Caco-2 (cell line): ENCODE results near the gene VASP. TPM values are rescaled to one million over a fixed set of nuclear protein-coding genes. Genes with fewer than 3 reads are reported as not detected.

ENCODE experiments used
- BruUV-seq: library from RNA; stranded (reverse); fragments of 400-500 nt; replicated peaks from 2 replicates; lab custom pipeline; 2021; lab: Mats Ljungman, UMichigan
- CTCF ChIA-PET: fragments of 300-600 bp; sonication (Branson Sonifier 250); formaldehyde crosslinking; loops from one replicate; lab custom pipeline; 2022; ENCODE audit warnings: antibody characterized with exemption; lab: Charles Lee
- POLR2A ChIA-PET: fragments of 300-600 bp; sonication (Branson Sonifier 250); formaldehyde crosslinking; loops from one replicate; lab custom pipeline; 2022; ENCODE audit warnings: antibody characterized with exemption; lab: Charles Lee
- DNase-seq, 2 experiments: peaks; one replicate each; pipeline versions ENCODE4 v3.0.0 to v3.0.0-alpha.2; 2020 to 2022
- H3K27me3 ChIP-seq: replicated peaks from 2 replicates; pipeline ENCODE4 v1.6.0; 2011; ENCODE audit warnings: low read length; ENCODE audit not compliant: control insufficient read depth, insufficient read depth
- H3K36me3 ChIP-seq: 2 replicates; pipeline ENCODE4 v1.5.1; 2011; ENCODE audit warnings: low read length; ENCODE audit not compliant: control insufficient read depth, insufficient read depth
- H3K4me1 ChIP-seq: fragments of 250-450 bp; sonication (Bioruptor Pico); 2 replicates; pipeline ENCODE4 v1.5.1; 2020; ENCODE audit warnings: mild to moderate bottlenecking
- H3K4me3 ChIP-seq: 2 replicates; pipeline ENCODE4 v1.5.1; 2011; ENCODE audit warnings: low read depth, mild to moderate bottlenecking, control low read depth, low read length
- H3K9me3 ChIP-seq: fragments of 250-450 bp; sonication (Bioruptor Pico); 2 replicates; pipeline ENCODE4 v1.5.1; 2020; ENCODE audit warnings: mild to moderate bottlenecking, moderate library complexity
- H3K27ac Mint-ChIP-seq: one replicate; pipeline ENCODE4 v1.8.0; 2022; ENCODE audit warnings: mixed read lengths; ENCODE audit not compliant: unreplicated experiment
- H3K27me3 Mint-ChIP-seq: one replicate; pipeline ENCODE4 v1.8.0; 2022; ENCODE audit warnings: mixed read lengths; ENCODE audit not compliant: insufficient read depth, unreplicated experiment
- H3K36me3 Mint-ChIP-seq: one replicate; pipeline ENCODE4 v1.8.0; 2022; ENCODE audit warnings: mild to moderate bottlenecking, mixed read lengths; ENCODE audit not compliant: insufficient read depth, unreplicated experiment
- H3K4me1 Mint-ChIP-seq: one replicate; pipeline ENCODE4 v1.8.0; 2022; ENCODE audit warnings: low read depth, mixed read lengths; ENCODE audit not compliant: unreplicated experiment
- H3K4me3 Mint-ChIP-seq: one replicate; pipeline ENCODE4 v1.8.0; 2022; ENCODE audit warnings: mild to moderate bottlenecking, moderate library complexity, mixed read lengths; ENCODE audit not compliant: unreplicated experiment
- H3K9me3 Mint-ChIP-seq: one replicate; pipeline ENCODE4 v1.8.0; 2022; ENCODE audit warnings: mixed read lengths; ENCODE audit not compliant: unreplicated experiment
- intact Hi-C: fragments of 100-400 bp; cut with micrococcal nuclease; formaldehyde crosslinking; loops from one replicate; pipeline ENCODE4 v1.10.0; 2022; ENCODE audit not compliant: unreplicated experiment
- total RNA-seq: library from RNA; stranded (reverse); gene quantifications from 2 replicates; pipeline ENCODE4 v1.2.3, GENCODE V29; 2022
- TF ChIP-seq, protein P1 (sequence below), 2 experiments: fragments of 200-600 bp in 1 of 2; IDR thresholded peaks; 1 replicate in 1 of 2; 2 replicates in 1 of 2; pipeline versions ENCODE4 v1.5.1 to v1.8.0; 2011 to 2022; ENCODE audit warnings: antibody characterized with exemption in 1 of 2, control low read depth in 1 of 2, inconsistent platforms in 1 of 2, low read depth in 1 of 2, low read length in 1 of 2, mild to moderate bottlenecking in 1 of 2, moderate library complexity in 1 of 2; ENCODE audit not compliant: insufficient read depth in 1 of 2, severe bottlenecking in 1 of 2, unreplicated experiment in 1 of 2

Gene VASP
- total RNA-seq, 1 experiment from 2014 or later = 72.4 TPM

DNA sequence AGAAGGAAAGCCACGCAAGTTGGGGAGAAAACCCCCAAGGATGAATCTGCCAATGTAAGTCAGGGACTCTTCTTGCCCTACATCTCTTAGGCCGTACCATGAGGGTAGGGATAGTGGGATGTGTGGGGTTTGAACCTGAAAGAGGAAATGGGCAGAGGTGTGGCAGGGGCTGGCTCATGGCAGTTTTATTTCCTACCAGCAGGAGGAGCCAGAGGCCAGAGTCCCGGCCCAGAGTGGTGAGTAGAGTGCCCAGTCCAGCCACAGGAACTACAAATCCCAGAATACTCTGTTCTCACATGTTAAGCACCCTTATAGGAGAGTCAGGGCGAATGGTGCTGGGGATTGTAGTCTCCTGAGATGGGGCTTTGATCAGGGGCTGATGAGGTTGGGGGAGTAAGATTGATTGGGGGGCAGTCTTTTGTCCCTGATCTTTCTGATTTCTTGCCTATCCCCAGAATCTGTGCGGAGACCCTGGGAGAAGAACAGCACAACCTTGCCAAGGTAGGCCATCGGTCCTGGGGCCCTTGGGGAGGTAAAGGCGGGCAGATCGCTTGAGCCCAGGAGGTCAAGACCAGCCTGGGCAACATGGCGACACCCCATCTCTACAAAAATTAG lies 16.5 kb downstream of the VASP start:
- ChIA-PET POLR2A (no interaction called here), CTCF (interaction anchor here (0.6 to 1.1 kb wide), 2 partner anchors 35 to 53 kb away, joined by 3 to 4 read pairs; no protein-coding TSS in a partner anchor)
- no peaks in the 10 kb centered on the region for H3K9me3 Mint-ChIP-seq
- peaks cover 5% of the 10 kb centered on the region for H3K36me3 ChIP-seq
- intact Hi-C loops = loop anchor here (1.0 kb wide), 2 partner anchors 47 to 120 kb away; no protein-coding TSS in a partner anchor
- peaks cover 10% of the 10 kb centered on the region for H3K4me1 Mint-ChIP-seq
- no peaks in the 10 kb centered on the region for H3K9me3 ChIP-seq
- no peak overlapping the region for H3K4me3 ChIP-seq
- H3K4me3 Mint-ChIP-seq = no peak overlapping the region
- H3K36me3 Mint-ChIP-seq = peaks cover 79% of the 10 kb centered on the region
- TF ChIP-seq, protein P1, sequence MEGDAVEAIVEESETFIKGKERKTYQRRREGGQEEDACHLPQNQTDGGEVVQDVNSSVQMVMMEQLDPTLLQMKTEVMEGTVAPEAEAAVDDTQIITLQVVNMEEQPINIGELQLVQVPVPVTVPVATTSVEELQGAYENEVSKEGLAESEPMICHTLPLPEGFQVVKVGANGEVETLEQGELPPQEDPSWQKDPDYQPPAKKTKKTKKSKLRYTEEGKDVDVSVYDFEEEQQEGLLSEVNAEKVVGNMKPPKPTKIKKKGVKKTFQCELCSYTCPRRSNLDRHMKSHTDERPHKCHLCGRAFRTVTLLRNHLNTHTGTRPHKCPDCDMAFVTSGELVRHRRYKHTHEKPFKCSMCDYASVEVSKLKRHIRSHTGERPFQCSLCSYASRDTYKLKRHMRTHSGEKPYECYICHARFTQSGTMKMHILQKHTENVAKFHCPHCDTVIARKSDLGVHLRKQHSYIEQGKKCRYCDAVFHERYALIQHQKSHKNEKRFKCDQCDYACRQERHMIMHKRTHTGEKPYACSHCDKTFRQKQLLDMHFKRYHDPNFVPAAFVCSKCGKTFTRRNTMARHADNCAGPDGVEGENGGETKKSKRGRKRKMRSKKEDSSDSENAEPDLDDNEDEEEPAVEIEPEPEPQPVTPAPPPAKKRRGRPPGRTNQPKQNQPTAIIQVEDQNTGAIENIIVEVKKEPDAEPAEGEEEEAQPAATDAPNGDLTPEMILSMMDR (IDR thresholded peaks at IDR 0.05; ENCODE audit: insufficient read depth in 1 of 2, low read depth in 1 of 2, low read length in 1 of 2, severe bottlenecking in 1 of 2, unreplicated experiment in 1 of 2) = peak; percentile 73 to 94
- no peak overlapping the region for H3K27ac Mint-ChIP-seq
- H3K4me1 ChIP-seq = peaks cover 15% of the 10 kb centered on the region
- no peaks in the 10 kb centered on the region for H3K27me3 ChIP-seq
- BruUV-seq = no TSS peak
- no peaks in the 10 kb centered on the region for H3K27me3 Mint-ChIP-seq
- peak; percentile 82 to 91 for DNase-seq

DNA sequence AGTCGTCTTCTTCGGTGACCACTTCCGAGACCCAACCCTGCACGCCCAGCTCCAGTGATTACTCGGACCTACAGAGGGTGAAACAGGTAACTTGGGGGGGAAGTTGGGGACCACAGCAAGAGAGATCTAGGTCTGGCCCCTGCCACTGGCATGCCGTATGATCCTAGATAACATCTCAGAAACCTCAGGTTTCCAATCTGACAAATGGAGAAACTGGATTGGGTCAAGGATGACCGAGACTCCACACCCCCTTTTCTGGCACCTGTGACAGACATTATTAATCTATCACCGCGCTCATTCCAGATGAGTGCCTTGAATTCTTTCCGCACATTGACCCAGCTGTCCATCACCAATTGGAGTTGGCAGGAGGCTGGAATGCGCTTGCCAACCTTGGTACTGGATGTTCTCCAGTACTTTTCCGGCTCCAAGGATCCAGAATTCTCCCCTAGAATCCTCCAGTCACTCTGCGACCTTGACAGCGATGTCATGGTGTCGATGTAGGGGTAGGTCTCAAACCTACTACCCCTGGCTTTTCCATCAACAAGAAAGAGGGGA lies 17.4 kb downstream of the VASP start:
- Mint-ChIP-seq H3K27ac (no peak overlapping the region), H3K4me1 (peaks cover 10% of the 10 kb centered on the region), H3K27me3 (no peaks in the 10 kb centered on the region), H3K36me3 (peaks cover 76% of the 10 kb centered on the region), H3K9me3 (no peaks in the 10 kb centered on the region), H3K4me3 (no peak overlapping the region)
- no peaks in the 10 kb centered on the region for H3K27me3 ChIP-seq
- TF ChIP-seq, protein P1 (IDR thresholded peaks at IDR 0.05; ENCODE audit: insufficient read depth in 1 of 2, low read depth in 1 of 2, low read length in 1 of 2, severe bottlenecking in 1 of 2, unreplicated experiment in 1 of 2) = no peak
- DNase-seq = no peak
- ChIA-PET CTCF (interaction anchor here (0.6 to 1.1 kb wide), 3 partner anchors 34 to 53 kb away, joined by 3 to 4 read pairs (median 3); no protein-coding TSS in a partner anchor), POLR2A (no interaction called here)
- H3K36me3 ChIP-seq = peaks cover 5% of the 10 kb centered on the region
- no peaks in the 10 kb centered on the region for H3K9me3 ChIP-seq
- peaks cover 15% of the 10 kb centered on the region for H3K4me1 ChIP-seq
- no peak overlapping the region for H3K4me3 ChIP-seq
- intact Hi-C loops = no loop called here
- BruUV-seq = no TSS peak

DNA sequence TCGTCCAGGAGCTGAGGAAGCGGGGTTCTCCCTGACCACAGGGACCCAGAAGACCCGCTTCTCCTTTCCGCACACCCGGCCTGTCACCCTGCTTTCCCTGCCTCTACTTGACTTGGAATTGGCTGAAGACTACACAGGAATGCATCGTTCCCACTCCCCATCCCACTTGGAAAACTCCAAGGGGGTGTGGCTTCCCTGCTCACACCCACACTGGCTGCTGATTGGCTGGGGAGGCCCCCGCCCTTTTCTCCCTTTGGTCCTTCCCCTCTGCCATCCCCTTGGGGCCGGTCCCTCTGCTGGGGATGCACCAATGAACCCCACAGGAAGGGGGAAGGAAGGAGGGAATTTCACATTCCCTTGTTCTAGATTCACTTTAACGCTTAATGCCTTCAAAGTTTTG lies 18.9 kb downstream of the VASP start:
- H3K4me3 Mint-ChIP-seq = no peak overlapping the region
- no peaks in the 10 kb centered on the region for H3K27me3 Mint-ChIP-seq
- intact Hi-C loops = no loop called here
- Histone ChIP-seq H3K4me3 (no peak overlapping the region), H3K4me1 (peaks cover 11% of the 10 kb centered on the region), H3K36me3 (peaks cover 5% of the 10 kb centered on the region), H3K27me3 (no peaks in the 10 kb centered on the region), H3K9me3 (peaks cover 3% of the 10 kb centered on the region)
- H3K36me3 Mint-ChIP-seq = peaks cover 62% of the 10 kb centered on the region
- BruUV-seq = TSS peak; percentile 33
- DNase-seq = peak; percentile 88 to 92
- ChIA-PET CTCF (interaction anchor here (0.6 to 1.5 kb wide), 2 partner anchors 48 to 115 kb away, joined by 9 to 10 read pairs; no protein-coding TSS in a partner anchor), POLR2A (no interaction called here)
- no peaks in the 10 kb centered on the region for H3K9me3 Mint-ChIP-seq
- H3K4me1 Mint-ChIP-seq = peaks cover 10% of the 10 kb centered on the region
- TF ChIP-seq, protein P1 (IDR thresholded peaks at IDR 0.05; ENCODE audit: insufficient read depth in 1 of 2, low read depth in 1 of 2, low read length in 1 of 2, severe bottlenecking in 1 of 2, unreplicated experiment in 1 of 2) = no peak
- no peak overlapping the region for H3K27ac Mint-ChIP-seq
